ENCODE data around the gene SMG5. TPM values are rescaled to one million over a fixed set of nuclear protein-coding genes. Genes with fewer than 3 reads are reported as not detected.

SMG5 gene
- total RNA-seq, 2 experiments from 2014 or later = 51.6 to 56.1 TPM

- H3K27ac ChIP-seq (ENCODE audit: low read depth in 1 of 2, low read length in 2 of 2) = no peak overlapping the region
- peaks cover 39% of the 10 kb centered on the region for H3K4me1 ChIP-seq (ENCODE audit: insufficient read depth, low read length)
- H3K27me3 Mint-ChIP-seq = no peaks in the 10 kb centered on the region
- ATAC-seq (ENCODE audit: poor library complexity) = no peak
- H3K27ac Mint-ChIP-seq = no peak overlapping the region
- ChIA-PET POLR2A (interaction anchor here (3.6 kb wide), 1 partner anchor 13 kb away, joined by 10 read pairs; the partner anchor contains the start of gene PMF1), CTCF (no interaction called here)
- no peaks in the 10 kb centered on the region for H3K27me3 ChIP-seq (ENCODE audit: control insufficient read depth in 1 of 2, insufficient read depth in 2 of 2, low read length in 2 of 2)
- H3K4me1 Mint-ChIP-seq (ENCODE audit: low read depth) = peaks cover 43% of the 10 kb centered on the region
- H3K36me3 ChIP-seq (ENCODE audit: insufficient read depth, low read length) = peaks cover 65% of the 10 kb centered on the region
- TF ChIP-seq CTCF (IDR thresholded peaks at IDR 0.05) = no peak
- H3K4me3 ChIP-seq (ENCODE audit: low read length) = no peak overlapping the region
- no peak for DNase-seq
- H3K36me3 Mint-ChIP-seq (ENCODE audit: low read depth) = peaks cover 41% of the 10 kb centered on the region
- no peak overlapping the region for H3K4me3 Mint-ChIP-seq
- intact Hi-C loops (cut with DNase I, micrococcal nuclease) = no loop called here
- H3K9me3 ChIP-seq (ENCODE audit: control insufficient read depth in 1 of 2, insufficient read depth in 1 of 2, low read length in 2 of 2) = no peaks in the 10 kb centered on the region
- H3K9me3 Mint-ChIP-seq = no peaks in the 10 kb centered on the region
These were observed 82.6 kb downstream of the SMG5 start for GRCh38 chr1:156200044-156200443.

Other genes starting within 250 kb of the SMG5 start
- gene UBQLN4, start 229.0 kb downstream of the SMG5 start, total RNA-seq = 10 to 100 TPM; 10.6 to 11.9 TPM
- gene LAMTOR2, start 228.0 kb downstream of the SMG5 start, total RNA-seq = 1 to 10 TPM; 7.0 to 8.7 TPM
- gene RAB25, start 221.7 kb downstream of the SMG5 start, total RNA-seq = 1 to 10 TPM in 1 of 2 experiments, under 1 TPM in 1; 0.58 to 1.3 TPM
- under 1 TPM; 0.27 to 0.36 TPM for gene MEX3A, start 200.4 kb downstream of the SMG5 start, total RNA-seq
- 100 to 1,000 TPM; 435 to 455 TPM for gene LMNA, start 168.1 kb downstream of the SMG5 start, total RNA-seq
- gene SEMA4A, start 129.2 kb downstream of the SMG5 start, total RNA-seq = 10 to 100 TPM in 1 of 2 experiments, 1 to 10 TPM in 1; 9.4 to 10.1 TPM
- 10 to 100 TPM; 11.6 to 13.0 TPM for gene SLC25A44, start 88.7 kb downstream of the SMG5 start, total RNA-seq
- gene PMF1, start 69.8 kb downstream of the SMG5 start, total RNA-seq = 10 to 100 TPM; 58.0 to 61.2 TPM
- 1 to 10 TPM; 1.9 to 2.6 TPM for gene BGLAP, start 40.6 kb downstream of the SMG5 start, total RNA-seq
- 1 to 10 TPM; 3.4 to 3.6 TPM for gene PAQR6, start 34.8 kb downstream of the SMG5 start, total RNA-seq
- gene TMEM79, start 1.5 kb upstream of the SMG5 start, total RNA-seq = 1 to 10 TPM; 1.0 to 1.7 TPM
- gene GLMP, start 12.9 kb upstream of the SMG5 start, total RNA-seq = 10 to 100 TPM; 12.3 to 16.1 TPM
- gene VHLL, start 16.5 kb upstream of the SMG5 start, total RNA-seq = not detected
- 10 to 100 TPM; 49.6 to 50.2 TPM for gene CCT3, start 55.5 kb upstream of the SMG5 start, total RNA-seq
- gene TSACC, start 55.7 kb upstream of the SMG5 start, total RNA-seq = not detected
- not detected for gene RHBG, start 86.4 kb upstream of the SMG5 start, total RNA-seq
- gene MEF2D, start 217.9 kb upstream of the SMG5 start, total RNA-seq = 100 to 1,000 TPM; 155 to 162 TPM

Measured in CD4-positive, alpha-beta T cell (primary cell).